Thyroid gland (tissue), 4 donors: ENCODE results near the gene GOLGA7B. TPM values are rescaled to one million over a fixed set of nuclear protein-coding genes. Genes with fewer than 3 reads are reported as not detected.
A peak's percentile ranks its signal among the peaks of the same experiment; 100 is the strongest.

ENCODE experiments used
- DNase-seq, 2 donors: peaks; one replicate each; pipeline ENCODE4 v3.0.0-alpha.2; 2019
- H3K27ac ChIP-seq, 3 donors: fragments of 200-600 bp; sonication (generic); 1 replicate in 2 of 3; 2 replicates in 1 of 3; pipeline ENCODE4 v1.5.1; 2016 to 2019; ENCODE audit warnings: mild to moderate bottlenecking in 1 of 3, moderate library complexity in 1 of 3
- H3K27me3 ChIP-seq: fragments of 200-600 bp; sonication (generic); one replicate; pipeline ENCODE4 v1.5.1; 2019
- H3K36me3 ChIP-seq, 2 donors: fragments of 200-600 bp; sonication (generic); one replicate each; pipeline ENCODE4 v1.5.1; 2016 to 2019
- H3K4me1 ChIP-seq, 2 donors: fragments of 200-600 bp; sonication (generic); one replicate each; pipeline ENCODE4 v1.5.1; 2017 to 2019
- H3K4me3 ChIP-seq, 3 donors: fragments of 200-600 bp; sonication (generic); replicated peaks in 1 of 3; 1 replicate in 2 of 3; 2 replicates in 1 of 3; pipeline ENCODE4 v1.5.1; 2016; ENCODE audit warnings: mild to moderate bottlenecking in 1 of 3
- H3K9me3 ChIP-seq: fragments of 200-600 bp; sonication (generic); one replicate; pipeline ENCODE4 v1.5.1; 2017
- CTCF ChIP-seq, 6 experiments: fragments of 200-600 bp in 3 of 6; fragments of 450-650 bp in 3 of 6; sonication (generic) in 3 of 6; IDR thresholded peaks; one replicate each; pipeline ENCODE4 v1.5.1; 2016 to 2019; ENCODE audit warnings: antibody characterized with exemption in 6 of 6, mild to moderate bottlenecking in 2 of 6, inconsistent platforms in 1 of 6, moderate library complexity in 1 of 6
- POLR2A ChIP-seq, 2 donors: fragments of 450-650 bp; IDR thresholded peaks; one replicate each; pipeline ENCODE4 v1.6.1; 2017; ENCODE audit warnings: antibody characterized with exemption in 2 of 2, mild to moderate bottlenecking in 2 of 2, moderate library complexity in 1 of 2
- WGBS, 2 donors: methylation state at CpG; one replicate each; pipeline ENCODE4 v1.1.5; 2017; 5-methylcytosine and 5-hydroxymethylcytosine counted together
- intact Hi-C: fragments of 100-400 bp; cut with DNase I; formaldehyde crosslinking; loops from one replicate; pipeline ENCODE4 v1.15.1; 2023
- total RNA-seq, 4 donors: library from RNA; depleted of rRNA; stranded (reverse); fragments of >200 nt; gene quantifications; one replicate each; pipeline ENCODE4 v1.2.3, GENCODE V29; 2016

The GOLGA7B gene
- total RNA-seq, 4 donors from 2014 or later: under 0.01 to 0.81 (median 0.39) TPM

DNA sequence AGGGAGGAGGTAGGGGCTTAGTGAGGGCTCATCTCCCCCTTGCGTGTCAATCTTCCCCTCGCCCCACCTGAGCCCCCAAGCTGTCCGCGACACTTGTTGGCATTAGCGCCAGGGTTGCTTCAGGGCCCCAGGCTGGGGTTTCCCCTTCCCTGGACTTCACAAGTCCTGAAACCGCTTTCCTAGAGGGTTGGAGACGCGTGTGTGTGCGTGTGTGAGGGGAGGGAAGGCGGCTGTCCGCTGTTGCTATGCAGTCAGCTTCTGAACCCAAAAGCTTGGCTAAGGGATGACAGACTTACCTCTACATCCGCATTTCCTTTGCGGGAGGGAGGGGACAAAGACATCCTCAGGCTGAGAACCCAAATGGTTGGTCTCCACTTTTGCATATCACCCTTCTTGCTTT is 803 bp downstream of the GOLGA7B start:
- DNase-seq: peak in 1 of 2 donors; percentile 10
- H3K4me3 ChIP-seq: no peak overlapping the region
- TF ChIP-seq POLR2A (IDR thresholded peaks at IDR 0.05) (no peak), CTCF (IDR thresholded peaks at IDR 0.05) (no peak)
- intact Hi-C loops: no loop called here
- no peaks in the 10 kb centered on the region for H3K9me3 ChIP-seq
- H3K27ac ChIP-seq: no peak overlapping the region
- no peaks in the 10 kb centered on the region for H3K36me3 ChIP-seq
- H3K4me1 ChIP-seq: peaks cover 6 to 8% of the 10 kb centered on the region in 2 donors
- no peaks in the 10 kb centered on the region for H3K27me3 ChIP-seq
- WGBS, 2 donors: 10 to 19% methylated on average over 8 to 9 of the region's 13 CpGs

GRCh38 chr10:97851341-97852001 is 1.8 kb downstream of the GOLGA7B start:
- no peaks in the 10 kb centered on the region for H3K36me3 ChIP-seq
- H3K9me3 ChIP-seq: no peaks in the 10 kb centered on the region
- no peak for DNase-seq
- no peak for TF ChIP-seq CTCF (IDR thresholded peaks at IDR 0.05)
- no peak for TF ChIP-seq POLR2A (IDR thresholded peaks at IDR 0.05)
- H3K27me3 ChIP-seq: no peaks in the 10 kb centered on the region
- H3K4me1 ChIP-seq: peaks cover 6 to 8% of the 10 kb centered on the region in 2 donors
- H3K27ac ChIP-seq: no peak overlapping the region
- 73 to 80% methylated on average over 7 of the region's 7 CpGs for WGBS, 2 donors
- intact Hi-C loops: no loop called here
- no peak overlapping the region for H3K4me3 ChIP-seq

DNA sequence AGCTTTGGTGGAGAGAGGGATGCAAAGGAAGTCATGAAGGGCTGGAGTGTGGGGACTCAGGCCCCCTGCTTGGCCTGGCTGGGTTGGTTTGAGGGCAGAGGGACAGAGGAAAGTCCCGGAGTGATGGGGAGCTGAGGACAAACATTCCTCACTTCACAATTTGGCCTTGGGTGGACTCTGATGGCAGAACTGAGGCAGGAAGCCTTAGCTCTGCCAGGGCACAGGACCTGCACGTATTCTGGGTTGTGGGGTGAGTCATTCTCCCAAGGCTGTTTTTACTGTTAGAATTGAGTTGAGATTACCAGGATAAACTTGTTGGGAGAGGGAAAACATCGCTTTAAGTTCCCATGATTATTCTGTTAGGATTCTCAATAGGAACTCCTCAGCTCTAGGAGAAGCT is 2.6 kb downstream of the GOLGA7B start:
- no peaks in the 10 kb centered on the region for H3K27me3 ChIP-seq
- intact Hi-C loops: no loop called here
- no peak for DNase-seq
- WGBS, 2 donors: 62 to 64% methylated on average over 3 of the region's 3 CpGs
- no peak overlapping the region for H3K4me3 ChIP-seq
- peaks cover 6 to 8% of the 10 kb centered on the region in 2 donors for H3K4me1 ChIP-seq
- no peaks in the 10 kb centered on the region for H3K9me3 ChIP-seq
- no peaks in the 10 kb centered on the region for H3K36me3 ChIP-seq
- no peak for TF ChIP-seq POLR2A (IDR thresholded peaks at IDR 0.05)
- no peak overlapping the region for H3K27ac ChIP-seq

GRCh38 chr10:97852840-97853405 is 3.3 kb downstream of the GOLGA7B start:
- H3K27ac ChIP-seq: no peak overlapping the region
- H3K9me3 ChIP-seq: no peaks in the 10 kb centered on the region
- H3K4me1 ChIP-seq: peaks cover 6 to 8% of the 10 kb centered on the region in 2 donors
- H3K27me3 ChIP-seq: no peaks in the 10 kb centered on the region
- TF ChIP-seq POLR2A (IDR thresholded peaks at IDR 0.05): no peak
- TF ChIP-seq CTCF (IDR thresholded peaks at IDR 0.05): no peak
- 76 to 83% methylated on average over 4 of the region's 4 CpGs for WGBS, 2 donors
- no peaks in the 10 kb centered on the region for H3K36me3 ChIP-seq
- DNase-seq: no peak
- intact Hi-C loops: no loop called here
- H3K4me3 ChIP-seq: no peak overlapping the region

DNA sequence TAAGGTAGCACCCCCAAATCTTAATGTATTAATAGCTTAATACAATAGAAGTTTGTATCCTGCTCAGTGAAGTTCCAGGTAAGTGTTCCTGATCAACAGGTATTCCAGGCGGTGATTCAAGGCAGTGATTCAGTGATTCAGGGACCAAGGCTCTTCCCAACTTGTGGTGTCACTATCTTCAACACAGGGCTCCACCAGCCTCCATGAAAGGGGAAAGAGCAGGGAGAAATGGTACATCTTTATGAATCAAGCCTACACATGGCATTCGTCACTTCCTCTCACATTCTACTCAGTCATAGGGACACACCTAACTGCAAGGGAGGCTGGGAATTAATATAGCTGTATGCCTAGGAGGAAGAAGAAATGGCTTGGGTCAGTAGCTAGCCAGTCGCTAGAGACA is 5.1 kb downstream of the GOLGA7B start:
- H3K27ac ChIP-seq: no peak overlapping the region
- no peak for DNase-seq
- no peaks in the 10 kb centered on the region for H3K36me3 ChIP-seq
- no peak for TF ChIP-seq POLR2A (IDR thresholded peaks at IDR 0.05)
- no peak for TF ChIP-seq CTCF (IDR thresholded peaks at IDR 0.05)
- H3K4me1 ChIP-seq: peaks cover 4 to 6% of the 10 kb centered on the region in 2 donors
- intact Hi-C loops: no loop called here
- H3K4me3 ChIP-seq: no peak overlapping the region
- 89 to 92% methylated on average over 3 of the region's 3 CpGs for WGBS, 2 donors
- H3K27me3 ChIP-seq: no peaks in the 10 kb centered on the region
- no peaks in the 10 kb centered on the region for H3K9me3 ChIP-seq
